Ramos (cell line): ENCODE data around the gene CYLC1.

Experiments
- in situ Hi-C: fragments of 300-500 bp; cut with MboI; formaldehyde crosslinking; loops from one replicate; pipeline ENCODE4 v1.14.3; 2022; ENCODE audit warnings: low sequenced_read_pairs; ENCODE audit not compliant: unreplicated experiment

Gene CYLC1, protein sequence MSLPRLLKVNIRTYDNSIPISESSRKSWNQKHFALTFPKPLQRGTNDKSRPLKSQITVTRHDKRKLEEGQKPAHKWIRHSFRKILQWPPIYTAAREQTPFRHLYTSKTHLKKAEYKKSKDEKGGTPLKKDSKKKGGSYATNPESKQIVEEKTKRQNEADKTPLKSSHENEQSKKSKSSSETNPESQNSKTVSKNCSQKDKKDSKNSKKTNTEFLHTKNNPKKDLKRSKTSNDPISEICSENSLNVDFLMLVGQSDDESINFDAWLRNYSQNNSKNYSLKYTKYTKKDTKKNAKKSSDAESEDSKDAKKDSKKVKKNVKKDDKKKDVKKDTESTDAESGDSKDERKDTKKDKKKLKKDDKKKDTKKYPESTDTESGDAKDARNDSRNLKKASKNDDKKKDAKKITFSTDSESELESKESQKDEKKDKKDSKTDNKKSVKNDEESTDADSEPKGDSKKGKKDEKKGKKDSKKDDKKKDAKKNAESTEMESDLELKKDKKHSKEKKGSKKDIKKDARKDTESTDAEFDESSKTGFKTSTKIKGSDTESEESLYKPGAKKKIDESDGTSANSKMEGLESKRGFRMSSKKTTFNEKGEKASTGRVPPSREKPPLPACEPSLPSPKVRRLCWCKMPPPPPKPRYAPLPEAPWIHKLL

DNA sequence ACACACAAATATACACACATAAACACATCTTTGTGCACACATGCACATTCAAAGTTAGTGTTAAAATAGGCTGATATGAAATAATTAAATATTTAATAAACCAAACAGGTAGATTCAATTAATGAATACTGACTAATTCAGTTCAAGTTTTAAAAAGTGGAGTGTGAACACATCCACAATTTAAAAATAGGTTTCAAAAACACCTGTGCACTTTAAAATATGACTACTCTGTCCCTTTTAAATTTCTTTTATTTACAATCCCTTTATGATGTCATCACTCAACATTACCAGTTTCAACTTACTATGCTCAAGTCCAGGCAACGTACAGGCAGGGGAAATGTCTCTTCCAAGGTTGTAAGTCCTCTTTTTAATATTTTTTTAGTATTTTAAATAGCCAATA, at the start of gene CYLC1:
TSS of gene CYLC1 (plus strand) at position 301 of the 400 bp plus-strand sequence. CDS start at position 338, 37 bp downstream.
- in situ Hi-C loops, result no loop called here

DNA sequence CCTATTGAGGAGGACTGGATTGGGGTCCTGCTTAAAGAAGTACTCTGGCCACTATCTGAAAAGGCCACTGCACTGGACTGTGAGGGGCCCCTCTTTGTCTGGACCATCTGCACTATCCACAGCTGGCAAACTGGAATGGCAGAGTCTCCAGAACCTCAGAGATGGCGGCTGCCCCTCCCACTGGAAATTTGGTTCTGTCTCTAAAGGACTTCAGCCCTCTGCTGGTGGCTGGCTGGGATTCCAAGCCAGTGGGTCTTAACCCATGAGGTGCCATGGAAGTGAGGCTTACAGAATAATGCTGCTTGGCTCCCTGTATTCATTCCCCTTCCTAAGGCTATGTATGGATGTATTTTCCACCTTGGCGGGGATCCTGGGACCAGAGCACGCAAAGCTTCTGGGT, 41.6 kb upstream of the CYLC1 start:
- in situ Hi-C loops, result no loop called here

DNA sequence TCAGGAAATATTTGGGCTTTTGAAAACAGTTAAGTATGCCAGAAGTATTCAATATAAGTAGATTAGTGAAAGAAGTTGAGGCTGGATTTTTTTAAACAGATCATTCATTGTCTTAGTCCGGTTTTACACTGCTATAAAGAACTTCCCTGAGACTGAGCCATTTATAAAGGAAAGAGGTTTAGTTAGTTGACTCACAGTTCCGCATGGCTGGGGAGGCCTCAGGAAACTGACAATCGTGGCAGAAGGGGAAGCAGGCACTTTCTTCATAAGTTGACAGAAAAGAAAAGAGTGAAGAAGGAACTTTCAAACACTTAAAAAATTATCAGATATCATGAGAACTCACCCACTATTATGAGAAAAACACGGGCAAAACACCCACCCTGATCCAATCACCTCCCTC, 31.1 kb upstream of the CYLC1 start:
- in situ Hi-C loops, result no loop called here

DNA sequence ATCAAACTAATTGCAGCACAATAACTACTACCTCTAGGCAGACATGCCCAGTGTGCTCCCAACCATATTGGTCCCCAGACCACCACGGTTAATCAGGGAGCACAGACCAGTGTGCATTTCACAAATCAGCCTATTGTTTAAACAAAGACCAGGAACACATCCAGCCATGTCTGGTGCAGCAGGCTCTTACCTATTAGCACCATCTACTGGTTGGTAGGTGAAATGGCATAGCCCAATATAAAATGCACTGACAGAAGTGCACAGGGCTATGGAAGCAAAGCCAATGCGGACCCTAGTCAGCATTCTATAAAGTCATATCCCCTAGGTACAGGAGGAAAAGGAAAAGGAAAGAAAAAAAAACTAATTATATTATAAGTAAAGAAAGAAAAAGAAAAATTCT, 15.5 kb upstream of the CYLC1 start:
- in situ Hi-C loops, result no loop called here

DNA sequence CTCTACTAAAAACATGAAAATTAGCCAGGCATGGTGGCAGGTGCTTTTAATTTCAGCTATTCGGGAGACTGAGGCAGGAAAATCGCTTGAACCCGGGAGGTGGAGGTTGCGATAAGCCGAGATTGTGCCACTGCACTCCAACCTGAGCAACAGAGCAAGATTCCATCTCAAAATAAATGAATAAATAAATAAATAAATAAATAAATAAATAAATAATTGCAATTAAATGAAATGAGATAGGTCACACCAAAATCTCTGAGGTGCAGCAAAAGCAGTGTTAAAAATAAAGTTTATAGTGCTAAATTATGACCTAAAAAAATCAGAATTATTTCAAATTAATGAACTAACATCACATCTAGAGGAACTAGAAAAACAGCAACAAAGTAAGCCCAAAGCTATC, 13.6 kb upstream of the CYLC1 start:
- in situ Hi-C loops, result no loop called here

DNA sequence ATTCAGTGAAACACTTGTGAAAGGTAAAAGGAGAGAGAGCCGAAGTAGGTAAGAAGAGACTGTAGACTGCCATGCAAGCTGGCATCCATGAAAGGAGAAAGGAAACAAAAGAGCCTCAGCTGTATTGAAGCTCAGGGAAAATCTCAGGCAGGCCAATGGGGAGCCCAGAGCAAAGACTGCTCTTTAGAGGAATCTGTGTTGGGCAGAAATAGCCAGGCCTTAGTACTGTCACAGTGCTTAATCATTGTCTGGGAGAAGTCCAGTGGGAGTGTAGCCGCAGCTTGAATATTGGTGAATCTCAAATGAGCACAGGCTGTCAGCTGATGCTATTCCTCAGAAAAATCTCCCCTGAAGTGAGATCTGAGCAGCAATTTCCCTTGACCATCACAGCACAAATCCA, 27.6 kb downstream of the CYLC1 start:
- in situ Hi-C loops, result no loop called here

DNA sequence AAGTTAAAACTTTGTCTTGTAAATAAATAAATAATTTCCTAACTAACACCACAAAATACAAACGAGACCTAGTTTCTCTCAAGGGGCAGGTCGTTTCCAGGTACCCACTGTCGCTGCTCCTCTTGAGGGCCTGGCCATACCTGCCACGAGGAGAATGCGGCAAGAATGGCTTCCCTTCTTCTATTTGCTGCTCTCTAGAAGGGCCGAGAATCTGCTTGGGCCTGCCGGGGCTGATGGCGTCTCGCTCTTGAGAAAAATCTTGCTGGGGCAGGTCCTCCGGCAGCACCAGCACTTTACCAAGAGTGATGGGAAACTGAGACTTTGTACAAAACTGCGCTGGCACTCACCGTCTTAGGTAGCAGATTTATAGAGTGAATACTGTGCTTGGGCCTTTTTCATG, 31.5 kb downstream of the CYLC1 start:
- in situ Hi-C loops, result no loop called here

DNA sequence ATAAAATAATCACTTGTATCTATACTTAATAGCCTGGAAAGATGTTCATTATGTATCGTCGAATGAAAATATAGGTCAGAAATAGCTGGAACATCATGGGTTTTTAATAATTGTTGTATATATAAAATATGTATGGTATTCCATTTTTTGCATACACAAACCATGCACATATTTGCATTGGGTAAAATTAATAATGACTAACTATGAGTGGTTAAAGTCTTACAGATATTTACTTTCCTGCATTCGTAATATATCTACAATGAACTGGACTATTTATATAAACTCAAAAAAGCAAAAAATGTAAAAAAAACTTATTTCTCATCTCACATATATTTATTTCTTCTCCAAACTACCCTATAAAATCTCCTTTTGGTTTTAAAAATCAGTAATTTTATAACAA, 46.0 kb downstream of the CYLC1 start:
- in situ Hi-C loops, result no loop called here

DNA sequence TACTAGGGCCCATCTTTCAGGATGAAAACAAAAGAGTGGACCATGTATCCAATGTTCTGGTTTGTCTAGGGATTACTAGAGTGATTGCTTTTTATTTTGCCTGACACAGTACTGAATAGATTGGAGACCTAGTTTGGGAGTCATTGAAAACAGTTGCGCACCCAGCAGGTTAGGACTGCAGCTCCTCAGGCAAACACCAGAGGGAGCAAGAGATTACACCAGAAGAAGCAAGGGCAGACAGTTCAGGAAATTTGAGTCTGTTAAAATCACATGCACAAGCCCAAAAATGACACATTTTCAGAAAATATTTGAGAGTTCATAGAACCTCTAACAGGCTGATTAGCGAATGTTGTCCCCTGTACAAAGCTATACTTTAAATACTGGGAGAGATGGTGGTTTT, 55.6 kb downstream of the CYLC1 start:
- in situ Hi-C loops, result no loop called here

DNA sequence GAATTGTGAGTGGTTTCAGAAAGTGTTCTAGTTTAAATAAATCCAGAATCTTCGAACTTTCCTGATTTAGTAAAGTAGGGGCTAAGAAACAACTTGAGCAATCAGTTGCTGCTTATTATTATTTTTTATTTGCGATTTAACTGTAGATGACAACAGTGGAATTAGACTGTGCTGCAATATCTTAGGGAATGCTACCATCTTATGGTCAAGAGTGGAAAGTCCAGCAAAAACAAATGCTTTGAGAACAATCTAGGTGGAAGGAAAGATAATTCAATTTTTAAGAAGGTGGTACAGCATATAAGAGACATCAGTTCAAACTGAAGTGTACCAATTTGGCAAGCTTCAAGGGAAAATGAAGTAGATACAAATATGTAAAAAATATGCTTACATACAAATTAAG, 73.3 kb downstream of the CYLC1 start:
- in situ Hi-C loops, result no loop called here
